Measurements from ENCODE around the gene AXIN1.

Gene AXIN1

DNA sequence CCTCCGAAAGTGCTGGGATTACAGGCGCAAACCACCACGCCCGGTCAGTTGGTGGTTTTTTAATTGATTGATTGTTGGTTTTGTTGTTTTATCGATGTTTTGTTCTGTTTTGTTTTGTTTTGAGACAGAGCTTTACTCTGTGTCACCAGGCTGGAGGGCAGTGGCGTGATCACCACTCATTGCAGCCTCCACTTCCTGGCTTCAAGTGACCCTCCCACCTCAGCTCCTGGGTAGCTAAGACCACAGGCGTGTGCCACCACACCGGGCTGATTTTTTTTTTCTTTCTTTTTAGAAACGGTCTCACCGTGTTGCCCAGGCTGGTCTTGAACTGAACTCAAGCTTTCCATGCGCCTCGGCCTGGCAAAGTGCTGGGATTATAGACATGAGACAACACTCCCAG is 105.5 kb downstream of the AXIN1 start:
- Histone ChIP-seq H3K9ac (ENCODE audit: low read depth, low read length, poor library complexity, severe bottlenecking) (no peak overlapping the region), H4K20me1 (ENCODE audit: insufficient read depth, low read length, poor library complexity, severe bottlenecking) (no peaks in the 10 kb centered on the region), H3K4me1 (ENCODE audit: insufficient read depth, low read length, poor library complexity, severe bottlenecking) (peaks cover 13% of the 10 kb centered on the region), H3K36me3 (ENCODE audit: insufficient read depth, low read length) (no peaks in the 10 kb centered on the region), H3F3A (ENCODE audit: low read depth) (no peaks in the 10 kb centered on the region), H3K27me3 (ENCODE audit: insufficient read depth, low read length, poor library complexity, severe bottlenecking) (no peaks in the 10 kb centered on the region), H3K4me3 (ENCODE audit: low read length, poor library complexity, severe bottlenecking) (no peak overlapping the region), H3K4me2 (ENCODE audit: low read depth, low read length, poor library complexity, severe bottlenecking) (no peak overlapping the region), H3K9me3 (ENCODE audit: insufficient read depth, low read depth, low read length) (no peaks in the 10 kb centered on the region), H3K79me2 (ENCODE audit: insufficient read depth, low read length) (no peaks in the 10 kb centered on the region), H3K9me2 (replicated peaks; ENCODE audit: low read depth, low read length) (no peaks in the 10 kb centered on the region), H2AFZ (ENCODE audit: low read length) (no peak overlapping the region)
- no peak for TF ChIP-seq EZH2phosphoT487 (IDR thresholded peaks at IDR 0.05; ENCODE audit: borderline replicate concordance)
- TF ChIP-seq, protein P1, sequence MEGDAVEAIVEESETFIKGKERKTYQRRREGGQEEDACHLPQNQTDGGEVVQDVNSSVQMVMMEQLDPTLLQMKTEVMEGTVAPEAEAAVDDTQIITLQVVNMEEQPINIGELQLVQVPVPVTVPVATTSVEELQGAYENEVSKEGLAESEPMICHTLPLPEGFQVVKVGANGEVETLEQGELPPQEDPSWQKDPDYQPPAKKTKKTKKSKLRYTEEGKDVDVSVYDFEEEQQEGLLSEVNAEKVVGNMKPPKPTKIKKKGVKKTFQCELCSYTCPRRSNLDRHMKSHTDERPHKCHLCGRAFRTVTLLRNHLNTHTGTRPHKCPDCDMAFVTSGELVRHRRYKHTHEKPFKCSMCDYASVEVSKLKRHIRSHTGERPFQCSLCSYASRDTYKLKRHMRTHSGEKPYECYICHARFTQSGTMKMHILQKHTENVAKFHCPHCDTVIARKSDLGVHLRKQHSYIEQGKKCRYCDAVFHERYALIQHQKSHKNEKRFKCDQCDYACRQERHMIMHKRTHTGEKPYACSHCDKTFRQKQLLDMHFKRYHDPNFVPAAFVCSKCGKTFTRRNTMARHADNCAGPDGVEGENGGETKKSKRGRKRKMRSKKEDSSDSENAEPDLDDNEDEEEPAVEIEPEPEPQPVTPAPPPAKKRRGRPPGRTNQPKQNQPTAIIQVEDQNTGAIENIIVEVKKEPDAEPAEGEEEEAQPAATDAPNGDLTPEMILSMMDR (conservative IDR thresholded peaks at IDR 0.05; ENCODE audit: low read length) = no peak

DNA sequence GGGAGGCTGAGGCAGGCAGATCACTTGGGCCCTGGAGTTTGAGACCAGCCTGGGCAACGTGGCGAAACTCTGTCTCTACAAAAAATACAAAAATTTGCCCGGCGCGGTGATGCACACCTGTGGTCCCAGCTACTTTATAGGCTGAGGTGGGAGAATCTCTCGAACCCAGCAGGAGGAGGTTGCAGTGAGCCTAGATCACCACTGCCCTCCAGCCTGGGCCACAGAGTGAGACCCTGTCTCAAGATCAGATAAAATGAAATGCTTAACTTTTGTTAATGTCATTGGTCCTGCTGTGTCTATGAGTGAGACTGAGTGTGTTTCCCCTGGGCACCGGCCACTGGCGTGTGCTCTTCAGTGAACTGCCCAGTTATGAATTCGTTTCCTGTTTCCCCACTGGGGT is 107.4 kb downstream of the AXIN1 start:
- no peak overlapping the region for H3K4me2 ChIP-seq (ENCODE audit: low read depth, low read length, poor library complexity, severe bottlenecking)
- H3K9me3 ChIP-seq (ENCODE audit: insufficient read depth, low read depth, low read length) = no peaks in the 10 kb centered on the region
- no peak for TF ChIP-seq EZH2phosphoT487 (IDR thresholded peaks at IDR 0.05; ENCODE audit: borderline replicate concordance)
- TF ChIP-seq, protein P1 (conservative IDR thresholded peaks at IDR 0.05; ENCODE audit: low read length) = no peak
- no peaks in the 10 kb centered on the region for H3K36me3 ChIP-seq (ENCODE audit: insufficient read depth, low read length)
- H3K9ac ChIP-seq (ENCODE audit: low read depth, low read length, poor library complexity, severe bottlenecking) = no peak overlapping the region
- H3K27me3 ChIP-seq (ENCODE audit: insufficient read depth, low read length, poor library complexity, severe bottlenecking) = no peaks in the 10 kb centered on the region
- no peaks in the 10 kb centered on the region for H4K20me1 ChIP-seq (ENCODE audit: insufficient read depth, low read length, poor library complexity, severe bottlenecking)
- H3K9me2 ChIP-seq (replicated peaks; ENCODE audit: low read depth, low read length) = no peaks in the 10 kb centered on the region
- no peaks in the 10 kb centered on the region for H3K79me2 ChIP-seq (ENCODE audit: insufficient read depth, low read length)
- H3F3A ChIP-seq (ENCODE audit: low read depth) = no peaks in the 10 kb centered on the region
- no peak overlapping the region for H2AFZ ChIP-seq (ENCODE audit: low read length)
- H3K4me3 ChIP-seq (ENCODE audit: low read length, poor library complexity, severe bottlenecking) = no peak overlapping the region
- H3K4me1 ChIP-seq (ENCODE audit: insufficient read depth, low read length, poor library complexity, severe bottlenecking) = peaks cover 7% of the 10 kb centered on the region

DNA sequence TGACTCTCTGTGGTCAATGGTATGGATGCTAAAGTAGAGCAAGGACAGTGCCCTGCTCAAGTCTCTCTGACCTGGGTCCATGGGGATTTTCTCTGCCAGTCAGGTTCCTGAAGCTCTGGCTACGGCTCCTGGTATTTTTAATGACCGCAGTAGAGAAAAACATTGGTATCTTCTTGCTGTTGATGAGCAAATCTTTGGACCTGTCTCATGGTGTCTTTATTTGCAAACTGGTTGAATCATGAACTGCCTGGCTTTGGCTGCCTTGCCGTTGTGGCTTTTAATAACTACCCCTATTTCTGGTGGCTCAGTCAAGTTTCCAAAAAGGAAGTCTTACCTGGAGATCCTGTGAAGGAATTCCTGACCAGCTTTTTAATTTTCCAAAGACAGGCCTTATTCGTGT is 109.2 kb downstream of the AXIN1 start:
- H3K79me2 ChIP-seq (ENCODE audit: insufficient read depth, low read length) = no peaks in the 10 kb centered on the region

More for the DNA sequence above, 109.2 kb downstream of the AXIN1 start:
- Histone ChIP-seq H3K9ac (ENCODE audit: low read depth, low read length, poor library complexity, severe bottlenecking) (no peak overlapping the region), H2AFZ (ENCODE audit: low read length) (no peak overlapping the region), H4K20me1 (ENCODE audit: insufficient read depth, low read length, poor library complexity, severe bottlenecking) (no peaks in the 10 kb centered on the region), H3K9me3 (ENCODE audit: insufficient read depth, low read depth, low read length) (no peaks in the 10 kb centered on the region), H3K4me1 (ENCODE audit: insufficient read depth, low read length, poor library complexity, severe bottlenecking) (peaks cover 7% of the 10 kb centered on the region), H3K9me2 (replicated peaks; ENCODE audit: low read depth, low read length) (no peaks in the 10 kb centered on the region), H3F3A (ENCODE audit: low read depth) (no peaks in the 10 kb centered on the region), H3K4me3 (ENCODE audit: low read length, poor library complexity, severe bottlenecking) (no peak overlapping the region), H3K4me2 (ENCODE audit: low read depth, low read length, poor library complexity, severe bottlenecking) (no peak overlapping the region), H3K27me3 (ENCODE audit: insufficient read depth, low read length, poor library complexity, severe bottlenecking) (no peaks in the 10 kb centered on the region), H3K36me3 (ENCODE audit: insufficient read depth, low read length) (no peaks in the 10 kb centered on the region)
- no peak for TF ChIP-seq EZH2phosphoT487 (IDR thresholded peaks at IDR 0.05; ENCODE audit: borderline replicate concordance)
- TF ChIP-seq, protein P1 (conservative IDR thresholded peaks at IDR 0.05; ENCODE audit: low read length) = no peak

Measured in Loucy (cell line).